ENCODE data around the gene ZSCAN22.

ZSCAN22 gene

DNA sequence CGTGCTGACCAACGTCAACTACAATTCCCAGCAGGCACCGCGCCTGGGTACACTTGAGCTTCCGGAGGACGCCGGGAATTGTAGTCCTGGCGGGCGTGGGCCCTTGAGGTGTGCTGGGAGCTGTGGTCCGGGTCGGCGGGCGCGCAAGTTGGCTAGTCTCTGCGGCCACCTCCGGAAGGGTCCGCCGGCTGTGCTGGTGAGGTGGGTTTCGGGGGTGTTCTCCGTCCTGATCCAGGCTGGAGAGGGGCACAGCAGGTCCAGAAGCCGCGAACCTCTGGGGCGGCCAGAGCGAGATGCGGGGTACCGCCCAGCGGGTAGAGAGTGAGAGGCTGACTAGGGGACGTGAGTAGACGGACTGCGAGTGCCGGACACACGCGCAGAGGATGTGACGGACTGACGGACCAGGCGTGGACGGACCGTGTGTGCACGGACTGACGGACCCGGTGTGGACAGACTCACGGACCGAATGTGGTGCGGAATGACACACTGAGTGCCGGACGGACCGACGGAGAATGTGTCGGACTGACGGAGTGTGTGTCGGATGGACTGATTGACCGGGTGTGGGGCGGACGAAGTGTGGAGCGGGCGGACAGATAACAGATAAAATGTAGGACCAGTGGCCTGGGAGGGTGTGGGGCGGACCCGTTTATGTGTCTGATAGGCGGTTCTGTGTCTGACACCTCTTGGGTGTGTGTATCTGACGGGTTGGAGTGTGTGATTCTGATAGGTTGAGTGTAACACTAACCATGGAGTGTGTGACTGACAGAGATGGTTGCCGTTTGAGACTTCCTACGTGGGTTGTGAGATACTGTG is at the start of gene ZSCAN22:
Gene ZSCAN22 (plus strand): TSS at position 81 of the 813 bp plus-strand sequence. CDS start 7,809 bp downstream, outside the sequence.
- peak; percentile 73 for TF ChIP-seq ZFX (IDR thresholded peaks at IDR 0.05)
- TF ChIP-seq, protein P1, sequence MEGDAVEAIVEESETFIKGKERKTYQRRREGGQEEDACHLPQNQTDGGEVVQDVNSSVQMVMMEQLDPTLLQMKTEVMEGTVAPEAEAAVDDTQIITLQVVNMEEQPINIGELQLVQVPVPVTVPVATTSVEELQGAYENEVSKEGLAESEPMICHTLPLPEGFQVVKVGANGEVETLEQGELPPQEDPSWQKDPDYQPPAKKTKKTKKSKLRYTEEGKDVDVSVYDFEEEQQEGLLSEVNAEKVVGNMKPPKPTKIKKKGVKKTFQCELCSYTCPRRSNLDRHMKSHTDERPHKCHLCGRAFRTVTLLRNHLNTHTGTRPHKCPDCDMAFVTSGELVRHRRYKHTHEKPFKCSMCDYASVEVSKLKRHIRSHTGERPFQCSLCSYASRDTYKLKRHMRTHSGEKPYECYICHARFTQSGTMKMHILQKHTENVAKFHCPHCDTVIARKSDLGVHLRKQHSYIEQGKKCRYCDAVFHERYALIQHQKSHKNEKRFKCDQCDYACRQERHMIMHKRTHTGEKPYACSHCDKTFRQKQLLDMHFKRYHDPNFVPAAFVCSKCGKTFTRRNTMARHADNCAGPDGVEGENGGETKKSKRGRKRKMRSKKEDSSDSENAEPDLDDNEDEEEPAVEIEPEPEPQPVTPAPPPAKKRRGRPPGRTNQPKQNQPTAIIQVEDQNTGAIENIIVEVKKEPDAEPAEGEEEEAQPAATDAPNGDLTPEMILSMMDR (conservative IDR thresholded peaks at IDR 0.05), result no peak
- H3K27ac ChIP-seq, result peak within 1 kb of the TSS; percentile 80

DNA sequence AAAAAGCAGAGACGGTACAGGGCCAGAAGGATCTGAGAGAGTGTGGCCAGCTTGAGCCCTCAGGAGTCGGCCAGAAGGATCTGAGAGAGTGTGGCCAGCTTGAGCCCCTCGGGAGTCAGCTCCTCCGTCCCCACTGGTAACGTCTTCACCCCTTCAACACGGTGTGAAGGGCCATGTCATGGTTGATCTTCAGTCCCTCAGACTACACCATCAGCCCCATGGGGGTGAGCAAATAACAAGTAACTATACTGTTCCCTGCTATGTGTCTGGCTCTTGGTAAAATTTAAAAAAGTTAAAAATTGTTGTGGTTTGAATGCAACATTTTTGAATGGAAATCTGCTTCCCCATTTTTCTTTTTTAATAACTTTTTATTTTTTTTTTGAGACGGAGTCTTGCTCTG is 49.6 kb upstream of the ZSCAN22 start:
- H3K27ac ChIP-seq, result no peak overlapping the region
- TF ChIP-seq ZFX (IDR thresholded peaks at IDR 0.05), result no peak
- TF ChIP-seq, protein P1 (conservative IDR thresholded peaks at IDR 0.05), result no peak

DNA sequence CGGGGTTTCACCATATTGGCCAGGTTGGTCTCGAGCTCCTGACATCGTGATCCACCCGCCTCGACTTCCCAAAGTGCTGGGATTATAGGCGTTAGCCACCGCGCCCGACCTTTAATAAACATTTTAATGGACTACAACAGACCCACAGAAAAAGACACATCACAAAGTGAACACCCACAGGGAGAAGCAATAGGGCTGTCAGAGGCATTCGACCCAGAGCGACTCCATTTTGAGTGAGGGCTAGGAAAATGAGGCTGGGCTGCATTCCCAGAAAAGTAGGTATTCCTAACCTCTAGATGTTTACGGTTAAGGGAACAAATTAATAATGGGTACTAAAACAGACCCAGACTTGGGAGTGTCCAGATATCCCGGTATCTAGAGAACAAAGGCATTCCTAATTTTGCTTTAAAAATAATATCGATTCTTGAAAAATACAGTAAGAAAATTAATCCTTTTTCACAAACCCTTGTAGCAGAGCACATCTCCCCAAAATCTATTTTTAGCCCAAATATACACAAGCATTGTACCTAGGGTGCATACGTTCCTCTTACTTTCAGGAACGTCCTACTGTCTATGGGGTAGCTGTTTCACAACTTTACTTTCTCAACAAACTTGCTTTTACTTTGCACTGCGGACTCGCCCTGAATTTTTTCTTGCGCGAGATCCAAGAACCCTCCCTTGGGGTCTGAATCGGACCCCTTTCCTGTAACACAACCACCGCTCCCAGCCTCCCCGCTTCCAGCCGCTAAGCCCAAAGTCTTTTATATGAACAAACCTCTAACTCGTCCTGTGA is 48.9 kb upstream of the ZSCAN22 start:
- TF ChIP-seq ZFX (IDR thresholded peaks at IDR 0.05), result no peak
- TF ChIP-seq, protein P1 (conservative IDR thresholded peaks at IDR 0.05), result no peak
- H3K27ac ChIP-seq, result peak overlapping the region; percentile 80

DNA sequence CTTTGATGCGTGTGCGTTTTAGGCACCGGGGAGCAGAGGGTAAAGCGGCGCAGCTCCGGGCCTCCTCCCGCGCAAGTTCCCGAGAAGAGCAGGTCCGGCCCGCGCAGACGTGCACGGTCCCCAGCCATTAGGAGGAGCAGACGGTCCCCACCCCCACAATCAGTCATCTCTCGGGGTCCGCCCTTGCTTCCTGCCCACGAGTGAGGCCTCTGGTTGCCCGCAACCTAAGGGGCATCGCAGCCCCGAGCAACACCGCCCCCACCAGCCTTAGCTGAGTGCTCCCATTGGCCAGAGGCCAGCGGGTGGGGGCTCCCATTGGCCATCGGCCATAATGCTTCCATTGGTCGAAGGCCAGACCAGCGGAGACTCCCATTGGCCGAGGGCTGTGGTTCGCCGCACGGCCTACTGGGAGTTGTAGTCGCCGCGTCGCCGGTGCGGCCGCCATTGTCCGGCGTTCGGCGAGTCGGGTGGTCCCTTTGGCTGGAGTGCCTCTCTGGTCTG is 48.2 kb upstream of the ZSCAN22 start, which contains the start of gene ZNF8:
Gene ZNF8 (plus strand): TSS at position 415 of the 501 bp plus-strand sequence. CDS start 127 bp downstream, outside the sequence.
- peak within 1 kb of the TSS; percentile 80 for H3K27ac ChIP-seq
- TF ChIP-seq ZFX (IDR thresholded peaks at IDR 0.05), result peak; percentile 20; the same call in 1 of the 2 replicates
- TF ChIP-seq, protein P1 (conservative IDR thresholded peaks at IDR 0.05), result no peak

DNA sequence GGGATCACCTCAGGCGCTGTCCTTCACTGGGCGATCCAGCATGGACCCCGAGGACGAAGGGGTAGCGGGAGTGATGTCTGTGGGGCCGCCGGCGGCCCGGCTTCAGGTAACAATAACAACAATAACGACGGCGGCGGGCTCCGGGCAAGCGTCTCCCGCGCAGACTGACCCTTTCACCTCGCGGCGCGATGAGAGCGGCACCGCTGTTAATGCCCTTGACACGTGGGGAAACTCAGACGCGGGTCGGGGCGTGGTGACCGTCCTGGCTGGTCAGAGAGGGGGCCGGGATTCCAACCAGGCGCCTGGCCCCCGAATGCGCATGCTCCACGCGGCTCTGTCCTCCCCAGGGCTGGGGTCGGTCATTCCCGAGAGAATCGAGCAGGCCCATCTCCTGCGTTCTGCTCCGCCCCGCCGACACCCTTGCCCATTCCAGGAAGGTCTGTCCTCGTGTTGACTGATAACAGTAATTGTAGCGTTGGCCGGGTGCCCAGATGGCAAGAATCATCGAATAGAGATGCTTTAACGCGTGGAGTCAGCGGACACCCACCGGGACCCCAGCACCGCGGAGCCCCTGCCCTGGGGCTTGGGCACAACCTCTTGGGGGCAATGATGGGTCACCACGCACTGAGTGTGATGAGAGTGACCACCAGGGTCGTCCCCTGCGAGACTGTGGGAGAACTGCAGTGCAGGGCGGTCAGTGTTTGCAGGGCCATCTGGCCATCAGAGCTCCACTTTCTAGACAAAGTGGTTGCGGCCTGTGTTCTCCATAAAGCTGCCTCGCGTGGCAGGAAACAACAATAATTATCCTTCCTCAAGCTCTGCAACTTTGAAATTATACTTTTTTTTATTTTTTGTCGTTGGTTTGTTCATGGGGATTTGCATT is 47.5 kb upstream of the ZSCAN22 start:
- no peak for TF ChIP-seq ZFX (IDR thresholded peaks at IDR 0.05)
- TF ChIP-seq, protein P1 (conservative IDR thresholded peaks at IDR 0.05), result no peak
- H3K27ac ChIP-seq, result peak overlapping the region; percentile 80

DNA sequence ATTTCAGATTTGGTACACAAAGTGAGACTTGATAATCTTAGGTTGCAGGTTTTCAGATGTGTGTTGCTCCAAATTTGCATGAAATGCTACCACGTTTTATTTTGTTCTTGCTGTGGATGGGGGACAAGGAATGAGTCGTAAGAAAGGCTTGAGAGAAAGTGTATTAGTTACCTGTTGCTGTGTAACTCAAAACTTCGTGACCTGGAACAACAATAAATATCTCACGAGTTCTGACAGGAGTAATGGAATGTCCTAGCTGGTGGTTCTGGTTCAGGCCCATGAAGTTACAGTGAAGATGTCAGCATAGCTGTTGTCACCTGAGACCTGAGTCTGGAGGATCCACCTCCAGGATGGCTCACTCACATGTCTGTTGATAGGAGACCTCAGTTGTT is 46.9 kb upstream of the ZSCAN22 start:
- TF ChIP-seq, protein P1 (conservative IDR thresholded peaks at IDR 0.05), result no peak
- TF ChIP-seq ZFX (IDR thresholded peaks at IDR 0.05), result no peak
- no peak overlapping the region for H3K27ac ChIP-seq
